Endothelial cell (in vitro differentiated cells): Measurements from ENCODE around the gene NTM. TPM values are rescaled to one million over a fixed set of nuclear protein-coding genes. Genes with fewer than 3 reads are reported as not detected.
"Not testable (repeated sequence)": the region's sequence is repeated elsewhere in the genome, so short reads cannot be mapped to it uniquely, and the experiment has no call there.

Source experiments
- DNase-seq: peaks from one replicate; pipeline ENCODE4 v3.0.0; 2021; ENCODE audit warnings: low spot score
- H3K27ac Mint-ChIP-seq: one replicate; pipeline ENCODE4 v1.8.0; 2021; ENCODE audit warnings: mixed read lengths, inconsistent platforms; ENCODE audit not compliant: unreplicated experiment
- H3K27me3 Mint-ChIP-seq: one replicate; pipeline ENCODE4 v1.8.0; 2021; ENCODE audit warnings: mild to moderate bottlenecking, moderate library complexity, mixed read lengths, inconsistent platforms; ENCODE audit not compliant: unreplicated experiment
- H3K36me3 Mint-ChIP-seq: one replicate; pipeline ENCODE4 v1.8.0; 2021; ENCODE audit warnings: mild to moderate bottlenecking, low read depth, mixed read lengths, inconsistent platforms; ENCODE audit not compliant: unreplicated experiment
- H3K4me1 Mint-ChIP-seq: one replicate; pipeline ENCODE4 v1.8.0; 2021; ENCODE audit warnings: mild to moderate bottlenecking, mixed read lengths, inconsistent platforms; ENCODE audit not compliant: unreplicated experiment
- H3K4me3 Mint-ChIP-seq: one replicate; pipeline ENCODE4 v1.8.0; 2021; ENCODE audit warnings: mild to moderate bottlenecking, mixed read lengths, inconsistent platforms; ENCODE audit not compliant: unreplicated experiment
- H3K9me3 Mint-ChIP-seq: one replicate; pipeline ENCODE4 v1.8.0; 2021; ENCODE audit warnings: mixed read lengths, inconsistent platforms; ENCODE audit not compliant: unreplicated experiment
- total RNA-seq: library from RNA; stranded (reverse); fragmentation: NEBNext Ultra II Directional; extraction: Animal tissue kit (Norgen Biotek cat#: 25700); gene quantifications from one replicate; pipeline ENCODE4 v1.2.1, GENCODE V29; 2021; ENCODE audit not compliant: unreplicated experiment
- TF ChIP-seq, protein P1 (sequence below): fragments of 200-600 bp; sonication (generic); IDR thresholded peaks from one replicate; pipeline ENCODE4 v1.5.0; 2021; ENCODE audit warnings: antibody characterized with exemption; ENCODE audit not compliant: unreplicated experiment

Gene NTM
- total RNA-seq, 1 donor from 2014 or later, result 3.6 TPM

DNA sequence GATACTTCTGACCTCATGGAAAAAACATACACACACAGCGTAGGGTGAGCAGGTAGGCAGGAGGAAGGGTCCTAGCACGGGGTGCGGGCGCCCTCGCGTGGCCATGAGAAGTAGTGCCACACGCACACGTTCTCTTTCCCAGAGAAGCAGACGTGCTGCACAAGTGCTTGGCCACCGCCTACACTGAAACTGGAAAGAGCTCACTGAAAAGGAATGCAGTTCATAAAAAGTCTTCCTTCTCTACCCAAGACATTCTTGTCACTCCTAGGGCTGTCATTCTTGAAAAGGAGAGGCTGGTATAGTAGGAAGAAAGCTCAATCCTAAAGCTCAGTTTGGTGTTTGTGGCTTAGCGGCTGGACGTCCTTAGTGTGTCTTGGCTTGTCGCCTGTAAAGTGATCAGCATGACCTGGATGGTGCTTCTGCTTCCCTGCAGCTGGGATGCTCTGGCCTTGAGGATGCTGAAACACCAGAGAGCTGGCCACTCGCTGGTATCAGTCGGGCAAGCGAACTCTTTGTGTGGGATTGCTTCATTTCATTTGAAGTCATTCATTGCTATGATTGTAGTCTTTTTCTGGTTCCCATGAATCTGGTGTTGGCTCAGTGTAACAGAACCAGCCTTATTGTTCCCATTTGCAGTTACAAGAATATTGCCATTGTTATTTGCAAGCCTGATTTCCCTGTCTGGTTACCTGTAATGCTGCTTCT lies 303.8 kb downstream of the NTM start:
- peaks cover 3% of the 10 kb centered on the region for H3K4me1 Mint-ChIP-seq
- H3K4me3 Mint-ChIP-seq, result no peak overlapping the region
- H3K9me3 Mint-ChIP-seq, result no peaks in the 10 kb centered on the region
- TF ChIP-seq, protein P1, sequence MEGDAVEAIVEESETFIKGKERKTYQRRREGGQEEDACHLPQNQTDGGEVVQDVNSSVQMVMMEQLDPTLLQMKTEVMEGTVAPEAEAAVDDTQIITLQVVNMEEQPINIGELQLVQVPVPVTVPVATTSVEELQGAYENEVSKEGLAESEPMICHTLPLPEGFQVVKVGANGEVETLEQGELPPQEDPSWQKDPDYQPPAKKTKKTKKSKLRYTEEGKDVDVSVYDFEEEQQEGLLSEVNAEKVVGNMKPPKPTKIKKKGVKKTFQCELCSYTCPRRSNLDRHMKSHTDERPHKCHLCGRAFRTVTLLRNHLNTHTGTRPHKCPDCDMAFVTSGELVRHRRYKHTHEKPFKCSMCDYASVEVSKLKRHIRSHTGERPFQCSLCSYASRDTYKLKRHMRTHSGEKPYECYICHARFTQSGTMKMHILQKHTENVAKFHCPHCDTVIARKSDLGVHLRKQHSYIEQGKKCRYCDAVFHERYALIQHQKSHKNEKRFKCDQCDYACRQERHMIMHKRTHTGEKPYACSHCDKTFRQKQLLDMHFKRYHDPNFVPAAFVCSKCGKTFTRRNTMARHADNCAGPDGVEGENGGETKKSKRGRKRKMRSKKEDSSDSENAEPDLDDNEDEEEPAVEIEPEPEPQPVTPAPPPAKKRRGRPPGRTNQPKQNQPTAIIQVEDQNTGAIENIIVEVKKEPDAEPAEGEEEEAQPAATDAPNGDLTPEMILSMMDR, result peak; percentile 96
- no peaks in the 10 kb centered on the region for H3K27me3 Mint-ChIP-seq
- peak; percentile 81 for DNase-seq
- H3K27ac Mint-ChIP-seq, result no peak overlapping the region
- no peaks in the 10 kb centered on the region for H3K36me3 Mint-ChIP-seq

DNA sequence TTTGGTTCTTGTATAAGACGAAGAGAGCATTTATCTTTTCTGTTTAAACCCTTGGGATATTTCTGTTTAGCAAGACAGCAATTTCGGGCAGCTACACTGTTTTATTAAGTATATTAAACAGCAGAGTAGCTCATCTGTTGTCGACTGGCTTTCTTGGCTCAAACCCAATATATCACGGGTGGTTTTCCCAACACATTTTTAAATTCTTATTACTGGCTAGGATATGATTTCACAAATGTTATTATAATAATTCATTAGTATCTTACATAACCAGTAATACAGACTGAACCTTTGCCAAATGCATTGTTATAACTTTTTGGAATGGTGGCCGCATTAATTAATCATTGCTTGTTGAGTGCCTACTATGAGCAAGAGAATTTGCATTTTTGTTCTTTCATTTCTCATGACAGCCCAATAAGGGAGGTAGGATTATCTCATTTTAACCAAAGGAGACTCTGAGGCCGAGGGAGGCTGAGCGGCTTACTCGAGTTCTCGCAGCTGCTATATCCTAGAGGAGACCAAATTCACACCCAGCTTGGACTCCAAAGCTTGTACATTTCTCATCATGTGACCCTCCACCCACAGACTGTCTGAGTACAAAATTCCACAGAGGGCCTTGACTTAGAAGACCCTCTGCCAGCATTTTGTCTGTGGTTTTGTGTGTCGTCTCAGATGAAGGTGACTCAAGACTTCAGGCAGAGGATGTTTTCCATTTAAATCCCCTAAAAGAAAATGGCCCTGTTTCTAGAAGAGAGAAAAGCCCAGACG lies 304.9 kb downstream of the NTM start:
- Mint-ChIP-seq H3K36me3 (no peaks in the 10 kb centered on the region), H3K27ac (no peak overlapping the region), H3K4me1 (no peaks in the 10 kb centered on the region), H3K27me3 (no peaks in the 10 kb centered on the region), H3K4me3 (no peak overlapping the region), H3K9me3 (no peaks in the 10 kb centered on the region)
- TF ChIP-seq, protein P1, result no peak
- no peak for DNase-seq

- no peaks in the 10 kb centered on the region for H3K27me3 Mint-ChIP-seq
- H3K9me3 Mint-ChIP-seq, result no peaks in the 10 kb centered on the region
- no peaks in the 10 kb centered on the region for H3K36me3 Mint-ChIP-seq
- no peak overlapping the region for H3K27ac Mint-ChIP-seq
- no peak for DNase-seq
- TF ChIP-seq, protein P1, result no peak
- H3K4me1 Mint-ChIP-seq, result no peaks in the 10 kb centered on the region
- H3K4me3 Mint-ChIP-seq, result no peak overlapping the region
These were observed 307.5 kb downstream of the NTM start for GRCh38 chr11:131677828-131678470.

GRCh38 chr11:131678658-131679340 lies 308.4 kb downstream of the NTM start:
- Mint-ChIP-seq H3K27me3 (peaks cover 4% of the 10 kb centered on the region), H3K9me3 (no peaks in the 10 kb centered on the region), H3K36me3 (no peaks in the 10 kb centered on the region), H3K4me3 (no peak overlapping the region), H3K4me1 (no peaks in the 10 kb centered on the region), H3K27ac (no peak overlapping the region)
- TF ChIP-seq, protein P1, result no peak
- DNase-seq, result no peak

GRCh38 chr11:131680448-131680847 lies 310.0 kb downstream of the NTM start:
- DNase-seq, H3K27ac Mint-ChIP-seq, H3K4me1 Mint-ChIP-seq, H3K9me3 Mint-ChIP-seq, H3K36me3 Mint-ChIP-seq, H3K27me3 Mint-ChIP-seq, H3K4me3 Mint-ChIP-seq: not testable (repeated sequence)
